Effector CD8-positive, alpha-beta T cell (primary cell): ENCODE data around the gene CCDC194.

ENCODE experiments used
- DNase-seq: peaks from one replicate; lab custom pipeline; 2025; lab: John Stamatoyannopoulos, UW
- total RNA-seq, 4 experiments: gene quantifications; one replicate each; lab custom pipeline; 2026; lab: John Stamatoyannopoulos, UW

CCDC194 gene, protein sequence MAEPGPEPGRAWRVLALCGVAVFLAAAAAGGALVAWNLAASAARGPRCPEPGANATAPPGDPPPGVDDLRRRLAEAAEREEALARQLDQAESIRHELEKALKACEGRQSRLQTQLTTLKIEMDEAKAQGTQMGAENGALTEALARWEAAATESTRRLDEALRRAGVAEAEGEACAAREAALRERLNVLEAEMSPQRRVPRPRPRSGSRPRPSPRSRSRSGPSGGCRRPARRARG
- 0.78 to 2.5 (median 1.1) reads per million in 4 experiments for total RNA-seq

- DNase-seq, result no peak
These were observed at the start of gene CCDC194 for GRCh38 chr19:17393914-17394313. Gene CCDC194 (minus strand): TSS chr19:17394196. CDS start chr19:17394158, 38 bp downstream.

- no peak for DNase-seq
These were observed 47.4 kb upstream of the CCDC194 start for GRCh38 chr19:17441241-17442021.

DNA sequence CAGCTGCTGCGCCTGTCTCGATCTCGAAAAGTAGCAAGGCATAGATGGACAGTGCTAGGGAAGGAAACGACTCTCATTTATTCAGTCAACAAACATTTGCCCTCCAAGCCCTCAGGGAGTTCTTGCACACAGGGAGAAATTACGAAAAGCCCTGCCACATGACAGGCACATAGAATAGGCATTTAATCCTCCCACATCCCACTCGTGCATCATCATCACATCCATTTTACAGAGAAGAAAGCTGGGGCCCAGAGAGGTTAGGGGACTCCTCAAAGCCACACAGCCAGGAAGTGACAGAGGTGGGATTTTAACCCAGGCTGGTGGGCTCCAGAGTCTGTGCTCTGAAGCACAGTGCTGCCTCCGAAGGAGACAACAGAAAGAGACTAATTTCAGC lies 42.9 kb upstream of the CCDC194 start:
- DNase-seq, result no peak

GRCh38 chr19:17436094-17436873 lies 42.3 kb upstream of the CCDC194 start:
- no peak for DNase-seq

DNA sequence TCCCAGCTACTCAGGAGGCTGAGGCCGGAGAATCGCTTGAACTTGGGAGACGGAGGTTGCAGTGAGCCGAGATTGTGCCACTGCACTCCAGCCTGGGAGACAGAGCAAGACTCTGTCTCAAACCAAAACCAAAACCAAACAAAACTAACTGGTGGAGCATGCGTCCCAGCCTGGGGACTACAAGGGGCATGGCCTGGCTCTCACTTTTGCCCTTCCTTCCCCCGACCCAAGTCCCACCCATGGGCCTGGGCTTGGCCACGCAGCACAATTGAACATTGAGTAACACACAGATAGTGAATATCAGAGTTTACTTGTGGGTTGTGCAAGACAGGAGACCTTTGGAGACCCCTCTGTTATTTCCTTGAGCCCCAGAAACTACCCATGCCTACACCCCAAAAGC lies 41.2 kb upstream of the CCDC194 start:
- DNase-seq, result no peak

- DNase-seq, result no peak
These were observed 37.4 kb upstream of the CCDC194 start for GRCh38 chr19:17431417-17431816.

DNA sequence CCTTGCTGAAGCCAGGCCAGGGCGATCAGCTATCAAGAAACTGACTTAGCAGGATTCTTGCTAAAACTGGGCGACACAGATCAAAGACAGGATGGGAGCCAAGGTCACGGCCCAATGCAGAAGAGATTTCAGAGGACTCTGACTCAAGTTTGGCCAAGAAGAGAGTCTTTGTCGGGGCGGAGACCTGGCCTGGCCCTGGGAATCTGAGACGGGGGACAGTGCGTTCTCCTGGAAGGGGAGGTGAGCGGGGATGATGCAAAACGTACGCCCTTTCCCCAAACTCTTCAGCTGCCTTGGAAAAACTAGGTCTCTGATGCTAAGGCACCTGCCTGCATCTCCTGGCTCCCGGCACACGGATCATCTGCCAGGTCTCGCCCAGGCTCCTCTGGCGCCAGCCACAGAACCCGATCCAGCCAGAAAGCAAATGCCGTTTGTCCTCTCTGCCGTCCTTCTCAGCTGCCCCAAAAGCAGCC lies 35.7 kb upstream of the CCDC194 start:
- no peak for DNase-seq

DNA sequence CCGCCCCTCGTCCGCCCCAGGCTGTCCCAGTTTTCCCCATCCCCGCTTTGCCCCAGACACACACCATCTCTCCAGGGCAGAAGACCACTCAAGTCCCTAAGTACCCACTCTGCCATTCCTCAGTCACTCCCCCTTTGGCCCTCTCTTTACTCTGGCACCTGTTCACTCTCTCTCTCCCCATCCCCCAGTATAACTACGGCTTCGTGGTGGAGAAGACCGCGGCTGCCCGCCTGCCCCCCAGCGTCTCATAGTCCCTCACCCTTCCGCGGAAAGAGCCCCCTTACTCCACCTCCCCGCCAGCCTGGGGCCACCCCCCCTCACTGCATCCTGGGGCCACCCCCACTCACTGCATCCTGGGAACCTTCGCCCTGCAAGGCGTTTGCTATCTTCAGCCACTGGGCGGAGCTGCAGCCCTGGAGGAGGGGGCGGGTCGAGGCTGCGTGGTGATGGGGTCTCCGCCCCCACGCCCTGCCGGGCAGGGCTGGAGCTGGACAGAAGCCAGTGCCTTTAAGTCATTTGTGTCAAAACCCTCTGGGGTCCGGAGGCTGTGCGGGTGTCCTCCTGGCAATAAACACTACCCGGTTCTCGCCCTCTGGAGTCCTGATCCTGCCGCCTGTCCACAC lies 30.9 kb upstream of the CCDC194 start:
- DNase-seq, result peak; percentile 25

GRCh38 chr19:17423429-17424208 lies 29.6 kb upstream of the CCDC194 start:
- DNase-seq, result no peak

- no peak for DNase-seq
These were observed 27.9 kb upstream of the CCDC194 start for GRCh38 chr19:17421942-17422341.

GRCh38 chr19:17420475-17420924 lies 26.5 kb upstream of the CCDC194 start:
- DNase-seq, result no peak

DNA sequence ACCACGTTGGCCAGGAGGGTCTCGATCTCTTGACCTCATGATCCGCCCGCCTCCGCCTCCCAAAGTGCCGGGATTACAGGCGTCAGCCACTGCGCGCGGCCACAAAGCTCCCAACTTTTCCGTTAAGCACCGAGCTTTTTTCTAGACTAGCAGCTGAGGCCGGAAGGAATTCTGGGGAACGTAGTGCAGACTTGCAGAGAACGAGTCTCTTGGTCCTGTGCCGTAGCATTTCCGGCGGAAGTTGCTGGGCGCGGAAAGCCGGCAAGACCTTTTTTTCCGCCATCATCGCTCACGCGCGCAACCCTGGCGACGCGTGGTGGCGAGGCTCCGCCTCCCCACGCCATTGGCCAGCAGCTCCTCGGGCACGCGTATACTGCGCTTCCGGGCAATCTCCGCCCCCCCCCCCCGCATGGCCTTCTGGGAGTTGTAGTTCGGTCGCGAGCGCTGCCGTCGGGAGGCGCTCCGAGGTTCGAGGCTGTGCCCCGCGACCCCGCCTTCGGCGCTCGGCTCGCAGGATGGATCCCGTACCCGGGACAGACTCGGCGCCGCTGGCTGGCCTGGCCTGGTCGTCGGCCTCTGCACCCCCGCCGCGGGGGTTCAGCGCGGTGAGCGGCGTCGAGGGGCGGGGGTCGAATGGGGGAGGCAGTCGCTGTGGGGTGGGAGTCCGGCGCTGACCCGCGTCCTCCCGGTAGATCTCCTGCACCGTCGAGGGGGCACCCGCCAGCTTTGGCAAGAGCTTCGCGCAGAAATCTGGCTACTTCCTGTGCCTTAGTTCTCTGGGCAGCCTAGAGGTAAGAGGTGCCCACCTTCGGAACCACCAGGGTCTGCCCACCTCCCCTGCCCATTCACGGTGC lies 25.9 kb upstream of the CCDC194 start, which contains the start of gene MVB12A:
Gene MVB12A, plus strand, starts transcription at position 427 of the 854 bp plus-strand sequence. Its CDS starts 89 bp downstream, at position 516.
- DNase-seq, result peak; percentile 92

GRCh38 chr19:17419154-17419620 lies 25.2 kb upstream of the CCDC194 start:
- no peak for DNase-seq

GRCh38 chr19:17418710-17419109 lies 24.7 kb upstream of the CCDC194 start:
- DNase-seq, result no peak

GRCh38 chr19:17415121-17415520 lies 21.1 kb upstream of the CCDC194 start:
- DNase-seq, result no peak

GRCh38 chr19:17414097-17414496 lies 20.1 kb upstream of the CCDC194 start:
- DNase-seq, result no peak

DNA sequence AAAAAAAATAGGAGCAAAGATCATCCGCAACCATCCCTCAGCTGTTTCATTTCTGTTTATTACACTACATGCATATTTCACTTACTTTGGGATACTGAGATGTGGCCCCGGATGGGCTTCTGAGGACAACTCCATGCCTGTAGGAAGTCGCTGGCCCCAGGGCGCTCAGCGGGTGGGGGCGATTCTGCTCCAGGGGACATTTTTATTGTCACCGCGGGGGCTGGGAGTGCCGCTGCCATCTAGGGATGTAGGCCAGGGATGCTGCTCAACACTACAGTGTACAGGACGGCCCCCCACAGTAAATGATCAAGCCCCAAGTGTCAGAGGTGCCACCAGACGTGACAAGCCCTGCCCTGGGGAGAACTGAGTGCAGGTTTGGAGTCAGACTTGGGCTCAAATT lies 17.8 kb upstream of the CCDC194 start:
- no peak for DNase-seq

- no peak for DNase-seq
These were observed 16.0 kb upstream of the CCDC194 start for GRCh38 chr19:17409990-17410389.

DNA sequence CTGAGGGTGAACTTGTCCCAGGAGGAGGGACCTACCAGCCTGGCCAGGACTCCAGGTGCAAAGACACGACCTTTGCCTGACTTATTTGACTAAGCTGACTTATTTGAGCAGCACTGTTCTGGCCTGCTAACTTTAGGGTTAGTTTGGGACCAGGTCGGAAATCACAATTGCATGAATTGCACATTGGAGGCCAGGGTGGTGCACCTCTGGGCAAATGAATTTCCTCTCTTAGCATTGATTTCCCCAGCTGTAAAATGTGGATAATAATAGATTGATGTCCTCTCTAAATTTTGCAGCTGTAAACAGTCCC lies 12.8 kb upstream of the CCDC194 start:
- no peak for DNase-seq
